HCT116 (cell line): ENCODE data around the gene SRPK2.

ENCODE experiments used
- CTCF ChIP-seq, 3 experiments: fragments of 200-600 bp in 1 of 3; sonication (generic) in 1 of 3; IDR thresholded peaks in 2 of 3; conservative IDR thresholded peaks in 1 of 3; 2 replicates each; pipeline ENCODE4 v1.5.1; 2012 to 2017; ENCODE audit warnings: low read depth in 2 of 3, low read length in 2 of 3, antibody characterized with exemption in 1 of 3, borderline replicate concordance in 1 of 3, control low read depth in 1 of 3, mild to moderate bottlenecking in 1 of 3, mixed read lengths in 1 of 3, mixed run types in 1 of 3, moderate library complexity in 1 of 3; ENCODE audit not compliant: insufficient read depth in 1 of 3
- EGR1 ChIP-seq: IDR thresholded peaks from 2 replicates; pipeline ENCODE4 v1.6.1; 2012; ENCODE audit warnings: low read depth
- EZH2 ChIP-seq: fragments of 200-600 bp; sonication (generic); IDR thresholded peaks from 2 replicates; pipeline ENCODE4 v1.6.1; 2017; ENCODE audit warnings: antibody characterized with exemption, mixed run types
- EZH2phosphoT487 ChIP-seq: fragments of 200-600 bp; IDR thresholded peaks from 2 replicates; pipeline ENCODE4 v1.6.1; 2018; ENCODE audit warnings: antibody characterized with exemption, borderline replicate concordance
- MAX ChIP-seq: IDR thresholded peaks from 2 replicates; pipeline ENCODE4 v1.6.1; 2012
- POLR2AphosphoS5 ChIP-seq: IDR thresholded peaks from 2 replicates; pipeline ENCODE4 v1.6.1; 2011; ENCODE audit warnings: mild to moderate bottlenecking, low read depth, low read length, moderate library complexity
- RAD21 ChIP-seq: IDR thresholded peaks from 2 replicates; pipeline ENCODE4 v1.6.1; 2012; ENCODE audit warnings: low read depth, mild to moderate bottlenecking
- YY1 ChIP-seq: IDR thresholded peaks from 2 replicates; pipeline ENCODE4 v1.6.1; 2011; ENCODE audit warnings: low read length, low read depth, moderate library complexity, mild to moderate bottlenecking; ENCODE audit not compliant: insufficient replicate concordance; ENCODE audit errors: extremely low read depth

DNA sequence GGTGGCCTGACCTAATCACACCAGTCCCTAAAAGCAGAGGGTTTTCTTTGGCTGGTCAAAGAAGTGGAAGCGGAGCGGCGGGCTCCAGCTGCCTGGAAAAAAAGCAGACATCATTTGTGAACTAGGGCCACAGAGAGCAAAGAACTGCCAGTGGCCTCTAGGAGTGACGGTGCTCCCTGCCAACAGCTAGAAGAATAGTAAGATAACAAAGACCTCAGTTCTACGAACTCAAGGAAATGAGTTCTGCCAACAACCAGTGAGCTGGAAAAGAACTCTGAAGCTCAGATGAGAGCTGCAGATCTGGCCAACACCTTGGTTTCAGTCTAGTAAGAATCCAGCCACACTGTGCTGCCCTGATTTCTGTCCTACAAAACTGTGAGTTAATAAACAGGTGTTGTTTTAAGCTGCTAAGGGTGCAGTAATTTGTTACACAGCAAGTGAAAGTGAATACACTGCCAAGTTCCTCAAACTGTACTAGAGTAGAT lies 178.0 kb downstream of the SRPK2 start:
- TF ChIP-seq CTCF (IDR thresholded peaks at IDR 0.05 in 2 of 3, conservative IDR thresholded peaks at IDR 0.05 in 1 of 3; ENCODE audit: borderline replicate concordance in 1 of 3, insufficient read depth in 1 of 3, low read depth in 2 of 3, low read length in 2 of 3) (no peak), MAX (no peak), YY1 (no peak), RAD21 (no peak), EZH2 (no peak), EGR1 (no peak), EZH2phosphoT487 (no peak), POLR2AphosphoS5 (no peak)
